HepG2 (cell line): ENCODE results near the gene DAB2IP.

ENCODE experiments used
- JDP2 ChIP-seq: sonication (generic); formaldehyde crosslinking; IDR thresholded peaks from 2 replicates; pipeline ENCODE4 v1.8.1; 2022; ENCODE audit warnings: missing genetic modification reagents, borderline replicate concordance
- NFIC ChIP-seq: IDR thresholded peaks from 2 replicates; pipeline ENCODE4 v1.6.1; 2012; ENCODE audit warnings: mild to moderate bottlenecking, low read length, inconsistent platforms
- SMARCE1 ChIP-seq: fragments of 450-650 bp; IDR thresholded peaks from 2 replicates; pipeline ENCODE4 v1.6.1; 2017; ENCODE audit warnings: borderline replicate concordance
- SNRNP70 ChIP-seq: fragments of 200-400 bp; formaldehyde crosslinking; IDR thresholded peaks from 2 replicates; pipeline ENCODE4 v1.6.1; 2017; ENCODE audit warnings: mild to moderate bottlenecking, low read depth, low read length, moderate library complexity

GRCh38 chr9:121626012-121626411 lies 25.4 kb upstream of the DAB2IP start:
- TF ChIP-seq SMARCE1 = no peak
- no peak for TF ChIP-seq JDP2 (CRISPR knock-in tag)
- TF ChIP-seq NFIC = no peak
- TF ChIP-seq SNRNP70 = no peak
